ENCODE measurements around the gene ANXA11. TPM values are rescaled to one million over a fixed set of nuclear protein-coding genes. Genes with fewer than 3 reads are reported as not detected.

Gene ANXA11
- total RNA-seq, 1 donor from 2014 or later, result 35.8 TPM

GRCh38 chr10:80188713-80189112 lies 16.6 kb downstream of the ANXA11 start:
- no peak for DNase-seq (ENCODE audit: low read depth, low spot score)

GRCh38 chr10:80187465-80188409 lies 17.6 kb downstream of the ANXA11 start:
- DNase-seq (ENCODE audit: low read depth, low spot score), result no peak

- no peak for DNase-seq (ENCODE audit: low read depth, low spot score)
Observed at GRCh38 chr10:80187060-80187459, 18.3 kb downstream of the ANXA11 start.

GRCh38 chr10:80186364-80187012 lies 18.8 kb downstream of the ANXA11 start:
- no peak for DNase-seq (ENCODE audit: low read depth, low spot score)

- no peak for DNase-seq (ENCODE audit: low read depth, low spot score)
Observed at GRCh38 chr10:80185578-80186299, 19.6 kb downstream of the ANXA11 start.

- DNase-seq (ENCODE audit: low read depth, low spot score), result no peak
Observed at GRCh38 chr10:80184291-80184690, 21.0 kb downstream of the ANXA11 start.

GRCh38 chr10:80183436-80183835 lies 21.9 kb downstream of the ANXA11 start:
- no peak for DNase-seq (ENCODE audit: low read depth, low spot score)

- DNase-seq (ENCODE audit: low read depth, low spot score), result no peak
Observed at GRCh38 chr10:80182986-80183385, 22.4 kb downstream of the ANXA11 start.

GRCh38 chr10:80177781-80178636 lies 27.3 kb downstream of the ANXA11 start:
- no peak for DNase-seq (ENCODE audit: low read depth, low spot score)

GRCh38 chr10:80176526-80176925 lies 28.8 kb downstream of the ANXA11 start:
- DNase-seq (ENCODE audit: low read depth, low spot score), result no peak

- DNase-seq (ENCODE audit: low read depth, low spot score), result no peak
Observed at GRCh38 chr10:80174641-80175395, 30.5 kb downstream of the ANXA11 start.

GRCh38 chr10:80173466-80173865 lies 31.9 kb downstream of the ANXA11 start:
- no peak for DNase-seq (ENCODE audit: low read depth, low spot score)

- no peak for DNase-seq (ENCODE audit: low read depth, low spot score)
Observed at GRCh38 chr10:80172896-80173295, 32.4 kb downstream of the ANXA11 start.

- DNase-seq (ENCODE audit: low read depth, low spot score), result no peak
Observed at GRCh38 chr10:80171248-80171660, 34.1 kb downstream of the ANXA11 start.

GRCh38 chr10:80170641-80171040 lies 34.7 kb downstream of the ANXA11 start:
- DNase-seq (ENCODE audit: low read depth, low spot score), result no peak

GRCh38 chr10:80170026-80170425 lies 35.3 kb downstream of the ANXA11 start:
- DNase-seq (ENCODE audit: low read depth, low spot score), result no peak

- DNase-seq (ENCODE audit: low read depth, low spot score), result no peak
Observed at GRCh38 chr10:80168679-80169380, 36.5 kb downstream of the ANXA11 start.

GRCh38 chr10:80168162-80168511 lies 37.2 kb downstream of the ANXA11 start:
- DNase-seq (ENCODE audit: low read depth, low spot score), result no peak

GRCh38 chr10:80167471-80168161 lies 37.7 kb downstream of the ANXA11 start:
- no peak for DNase-seq (ENCODE audit: low read depth, low spot score)
